ENCODE measurements around the gene TMEM95.

DNA sequence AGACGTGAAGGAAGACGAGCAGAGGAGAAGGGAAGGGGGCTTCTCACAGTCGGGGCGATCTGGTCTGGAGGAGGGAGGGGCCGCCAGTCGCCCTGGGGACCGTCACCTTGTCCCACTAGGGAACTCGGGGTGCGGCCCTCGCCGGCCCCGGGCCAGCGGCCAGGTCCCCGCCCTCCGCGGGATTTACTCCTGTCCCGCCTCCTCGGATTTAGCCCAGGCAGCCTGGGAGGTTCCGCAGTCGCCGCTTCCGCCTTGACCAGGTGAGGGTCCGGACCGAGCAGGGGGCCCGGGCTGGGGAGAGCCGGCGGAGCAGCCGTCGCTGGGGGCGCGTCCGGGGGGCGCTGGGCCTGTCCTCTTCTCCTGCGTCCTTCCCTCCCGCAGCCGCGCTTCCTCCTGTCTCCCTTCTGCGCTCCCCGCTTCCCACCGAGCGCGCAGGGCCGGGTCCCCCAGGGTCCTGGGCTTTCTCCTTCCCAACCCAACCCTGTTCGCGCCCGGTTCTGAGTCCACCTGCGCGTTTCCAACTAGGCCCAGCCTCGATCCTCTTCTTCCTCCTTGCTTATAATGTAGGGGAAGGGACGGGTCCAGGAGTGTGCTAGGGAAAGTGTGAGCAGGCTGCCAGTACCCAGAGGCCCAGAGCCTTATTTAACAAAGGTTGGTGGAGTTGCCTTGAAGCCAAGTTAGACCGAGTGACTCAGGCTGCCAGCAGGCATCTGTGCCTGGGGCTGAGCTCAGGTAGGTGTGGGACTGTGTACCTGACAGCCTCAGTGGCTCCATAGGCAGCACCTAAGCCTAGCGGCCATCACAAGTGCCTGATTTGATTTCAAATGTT is 26.1 kb downstream of the TMEM95 start, which contains the start of gene TNK1:
- TF ChIP-seq RARB (CRISPR knock-in tag; IDR thresholded peaks at IDR 0.05) (no peak), ZFP3 (CRISPR knock-in tag; IDR thresholded peaks at IDR 0.05) (no peak)
